ENCODE measurements around the gene CFAP210. TPM values are rescaled to one million over a fixed set of nuclear protein-coding genes. Genes with fewer than 3 reads are reported as not detected.

CFAP210 gene
- total RNA-seq (under 1 TPM in 2 of 5 donors, not detected in 3; 0.35 to 0.96 TPM), total RNA-seq (0 to 11.3 (median 1.3) reads per million in 29 experiments)
- total RNA-seq (2013) = 0.15 TPM

DNA sequence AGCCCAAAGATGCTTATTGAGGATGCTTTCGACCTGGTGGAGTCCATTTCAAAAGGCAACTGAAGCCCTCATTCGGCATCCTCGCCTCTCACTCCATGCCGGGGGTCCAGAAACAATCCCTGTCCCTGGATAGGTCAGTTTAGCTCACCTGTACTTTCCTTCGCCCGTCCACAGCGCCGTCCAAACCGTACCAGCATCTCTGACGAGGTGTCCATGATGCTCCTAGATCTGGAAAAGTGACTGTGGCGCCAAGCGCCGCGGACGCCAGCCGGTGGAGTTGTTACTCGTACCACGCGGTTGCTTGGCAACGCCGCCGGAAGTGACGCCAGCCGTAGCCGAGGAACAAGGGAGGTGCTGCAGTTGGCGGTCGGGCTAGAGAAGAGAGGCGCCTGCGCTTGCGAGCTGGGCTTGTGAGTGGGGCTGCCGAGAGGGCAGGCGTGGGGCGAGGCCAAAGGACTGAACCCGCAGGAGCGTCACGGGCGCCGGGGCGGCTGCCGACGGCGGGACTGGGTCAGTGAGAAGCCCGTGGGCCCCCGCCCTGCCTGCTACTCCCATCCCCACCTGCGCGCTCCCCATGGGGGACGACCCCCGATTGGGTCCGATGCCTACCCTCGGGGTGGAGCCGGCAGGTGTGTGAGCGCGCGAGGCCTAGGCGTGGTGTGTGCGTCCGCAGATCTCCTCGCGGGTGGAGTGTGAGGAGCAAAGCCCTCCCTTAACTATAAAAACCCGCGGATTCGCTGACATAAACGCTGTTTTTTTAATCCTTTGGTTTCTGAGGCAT is at the start of gene CFAP210, which contains the start of gene PHOSPHO2:
TSS of gene CFAP210 (minus strand) at position 293 of the 781 bp plus-strand sequence. CDS start at position 215, 78 bp downstream.
TSS of gene PHOSPHO2 (plus strand) at position 357 of the 781 bp plus-strand sequence. CDS start 6,503 bp downstream, outside the sequence.
- Histone ChIP-seq H3K4me3 (ENCODE audit: control insufficient read depth in 1 of 2, extremely low read depth in 1 of 2, low read length in 1 of 2) (peak within 1 kb of the TSS; percentile 69 to 80), H3K36me3 (ENCODE audit: control insufficient read depth in 2 of 2, extremely low read depth in 1 of 2, insufficient read depth in 1 of 2, low read length in 1 of 2) (peaks cover 2 to 4% of the 10 kb centered on the region in 2 donors), H3K27me3 (replicated peaks in 1 of 2; ENCODE audit: control insufficient read depth in 2 of 2, extremely low read depth in 1 of 2, insufficient read depth in 2 of 2, low read length in 1 of 2) (no peaks in the 10 kb centered on the region), H3K9me3 (no peaks in the 10 kb centered on the region), H3K27ac (ENCODE audit: low read length) (peak within 1 kb of the TSS; percentile 88), H3K4me1 (ENCODE audit: control insufficient read depth in 1 of 2, extremely low read depth in 1 of 2, insufficient read depth in 2 of 2, low read length in 2 of 2) (peaks cover 3 to 9% of the 10 kb centered on the region in 2 experiments)
- Mint-ChIP-seq H3K9me3 (peaks cover 4 to 15% (median 9%) of the 10 kb centered on the region in 3 donors), H3K27ac (peak within 1 kb of the TSS; percentile 88 to 92), H3K4me3 (peak within 1 kb of the TSS; percentile 83 to 97 (median 87)), H3K36me3 (peaks cover 14% of the 10 kb centered on the region), H3K4me1 (peaks cover 13 to 18% (median 17%) of the 10 kb centered on the region in 3 donors), H3K27me3 (peaks cover 5 to 9% of the 10 kb centered on the region in 2 donors)
- under 1% methylated on average over 33 of the region's 63 CpGs for WGBS (ENCODE audit: insufficient coverage)
- DNase-seq (peak; percentile 95 to 100 (median 99)), ATAC-seq (replicated peaks in 1 of 4) (peak; percentile 96 to 99 (median 98))
- POLR2A ChIA-PET = interaction anchor here (0.5 to 3.4 kb wide), 8 partner anchors 11 to 329 kb away, joined by 3 to 25 read pairs (median 4); partner anchors contain the start of gene SSB (in 1 of the 2)
- CTCF ChIA-PET = interaction anchor here (1.1 to 2.3 kb wide), 2 partner anchors 11 to 13 kb away, joined by 3 to 9 read pairs; no protein-coding TSS in a partner anchor

DNA sequence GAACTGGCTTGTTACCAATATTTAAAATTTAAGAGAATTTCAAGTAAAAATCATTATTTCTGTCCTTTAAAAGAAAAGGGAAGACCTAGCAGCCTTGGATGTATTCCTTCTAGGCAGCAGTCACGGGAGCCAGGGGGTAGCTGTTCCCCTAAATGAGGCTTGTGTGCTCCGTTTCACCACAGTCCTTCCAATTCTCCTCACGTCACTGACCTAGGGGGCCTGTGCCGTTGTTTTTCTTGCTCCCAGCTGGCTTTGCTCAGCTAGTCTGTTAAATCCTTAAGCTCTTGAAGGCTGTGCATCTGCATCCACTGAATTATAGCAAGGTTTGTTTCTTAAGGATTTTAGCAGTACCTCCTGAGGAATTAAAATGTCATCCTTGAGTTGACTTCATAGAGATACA is 49.3 kb upstream of the CFAP210 start:
- POLR2A ChIA-PET = interaction anchor here (0.5 to 1.1 kb wide), 4 partner anchors 20 to 323 kb away, joined by 3 to 4 read pairs (median 3); no protein-coding TSS in a partner anchor
- Histone ChIP-seq H3K4me3 (ENCODE audit: control insufficient read depth in 1 of 2, extremely low read depth in 1 of 2, low read length in 1 of 2) (no peak overlapping the region), H3K9me3 (no peaks in the 10 kb centered on the region), H3K27me3 (replicated peaks in 1 of 2; ENCODE audit: control insufficient read depth in 2 of 2, extremely low read depth in 1 of 2, insufficient read depth in 2 of 2, low read length in 1 of 2) (no peaks in the 10 kb centered on the region), H3K4me1 (ENCODE audit: control insufficient read depth in 1 of 2, extremely low read depth in 1 of 2, insufficient read depth in 2 of 2, low read length in 2 of 2) (no peaks in the 10 kb centered on the region), H3K36me3 (ENCODE audit: control insufficient read depth in 2 of 2, extremely low read depth in 1 of 2, insufficient read depth in 1 of 2, low read length in 1 of 2) (no peaks in the 10 kb centered on the region), H3K27ac (ENCODE audit: low read length) (no peak overlapping the region)
- CTCF ChIA-PET = interaction anchor here in 1 of 2 donors (0.7 kb wide), 1 partner anchor 47 kb away, joined by 3 read pairs; no protein-coding TSS in a partner anchor
- no CpG with 5 or more reads among the region's 4 CpGs for WGBS (ENCODE audit: insufficient coverage)
- H3K4me3 Mint-ChIP-seq = no peak overlapping the region
- DNase-seq (no peak), ATAC-seq (replicated peaks in 1 of 4) (no peak)
- no peaks in the 10 kb centered on the region for H3K9me3 Mint-ChIP-seq
- peaks cover 4% of the 10 kb centered on the region for H3K36me3 Mint-ChIP-seq
- no peaks in the 10 kb centered on the region for H3K27me3 Mint-ChIP-seq
- no peaks in the 10 kb centered on the region for H3K4me1 Mint-ChIP-seq
- no peak overlapping the region for H3K27ac Mint-ChIP-seq

DNA sequence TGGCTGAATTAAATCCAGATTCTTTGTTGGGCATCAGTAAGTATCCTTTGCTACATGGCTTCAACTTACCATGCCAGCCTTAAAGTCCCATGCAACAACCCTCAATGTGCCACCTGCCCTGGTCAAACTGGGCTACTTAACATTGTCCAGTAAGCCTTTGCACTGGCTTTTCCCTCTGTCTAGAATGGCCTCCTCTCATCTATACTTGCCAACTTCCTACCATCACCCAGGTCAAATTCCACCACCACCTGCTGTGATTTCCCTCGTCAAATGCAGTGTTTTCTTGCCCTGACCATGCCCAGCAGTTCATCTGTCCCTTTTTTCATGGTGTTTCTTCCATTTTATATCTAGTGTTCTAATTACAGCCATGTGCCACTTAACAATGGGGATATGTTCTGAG is 45.1 kb upstream of the CFAP210 start:
- H3K4me3 Mint-ChIP-seq = no peak overlapping the region
- ChIA-PET POLR2A (no interaction called here), CTCF (no interaction called here)
- Histone ChIP-seq H3K4me1 (ENCODE audit: control insufficient read depth in 1 of 2, extremely low read depth in 1 of 2, insufficient read depth in 2 of 2, low read length in 2 of 2) (peaks cover 0 to 4% of the 10 kb centered on the region in 2 experiments), H3K9me3 (no peaks in the 10 kb centered on the region), H3K27ac (ENCODE audit: low read length) (no peak overlapping the region), H3K36me3 (ENCODE audit: control insufficient read depth in 2 of 2, extremely low read depth in 1 of 2, insufficient read depth in 1 of 2, low read length in 1 of 2) (no peaks in the 10 kb centered on the region), H3K4me3 (ENCODE audit: control insufficient read depth in 1 of 2, extremely low read depth in 1 of 2, low read length in 1 of 2) (no peak overlapping the region), H3K27me3 (replicated peaks in 1 of 2; ENCODE audit: control insufficient read depth in 2 of 2, extremely low read depth in 1 of 2, insufficient read depth in 2 of 2, low read length in 1 of 2) (peaks cover 0 to 3% of the 10 kb centered on the region in 2 experiments)
- H3K27ac Mint-ChIP-seq = no peak overlapping the region
- H3K27me3 Mint-ChIP-seq = peaks cover 14 to 17% of the 10 kb centered on the region in 2 donors
- no peak for ATAC-seq (replicated peaks in 1 of 4)
- peaks cover 0 to 4% (median 4%) of the 10 kb centered on the region in 3 donors for H3K4me1 Mint-ChIP-seq
- no peak for DNase-seq
- WGBS (ENCODE audit: insufficient coverage) = 100% methylated on average over 1 of the region's 1 CpG
- H3K36me3 Mint-ChIP-seq = peaks cover 4% of the 10 kb centered on the region
- H3K9me3 Mint-ChIP-seq = no peaks in the 10 kb centered on the region

- DNase-seq (no peak), ATAC-seq (replicated peaks in 1 of 4) (no peak)
- ChIA-PET CTCF (no interaction called here), POLR2A (no interaction called here)
- Histone ChIP-seq H3K4me3 (ENCODE audit: control insufficient read depth in 1 of 2, extremely low read depth in 1 of 2, low read length in 1 of 2) (no peak overlapping the region), H3K27ac (ENCODE audit: low read length) (no peak overlapping the region), H3K9me3 (no peaks in the 10 kb centered on the region), H3K4me1 (ENCODE audit: control insufficient read depth in 1 of 2, extremely low read depth in 1 of 2, insufficient read depth in 2 of 2, low read length in 2 of 2) (peaks cover 0 to 4% of the 10 kb centered on the region in 2 experiments), H3K36me3 (ENCODE audit: control insufficient read depth in 2 of 2, extremely low read depth in 1 of 2, insufficient read depth in 1 of 2, low read length in 1 of 2) (no peaks in the 10 kb centered on the region), H3K27me3 (replicated peaks in 1 of 2; ENCODE audit: control insufficient read depth in 2 of 2, extremely low read depth in 1 of 2, insufficient read depth in 2 of 2, low read length in 1 of 2) (peaks cover 0 to 4% of the 10 kb centered on the region in 2 experiments)
- Mint-ChIP-seq H3K27ac (no peak overlapping the region), H3K27me3 (peaks cover 14 to 18% of the 10 kb centered on the region in 2 donors), H3K36me3 (no peaks in the 10 kb centered on the region), H3K4me3 (no peak overlapping the region), H3K4me1 (peaks cover under 1 to 5% (median 5%) of the 10 kb centered on the region in 3 donors), H3K9me3 (no peaks in the 10 kb centered on the region)
- 97% methylated on average over 3 of the region's 5 CpGs for WGBS (ENCODE audit: insufficient coverage)
Observed at GRCh38 chr2:169738566-169739229, 44.5 kb upstream of the CFAP210 start.

DNA sequence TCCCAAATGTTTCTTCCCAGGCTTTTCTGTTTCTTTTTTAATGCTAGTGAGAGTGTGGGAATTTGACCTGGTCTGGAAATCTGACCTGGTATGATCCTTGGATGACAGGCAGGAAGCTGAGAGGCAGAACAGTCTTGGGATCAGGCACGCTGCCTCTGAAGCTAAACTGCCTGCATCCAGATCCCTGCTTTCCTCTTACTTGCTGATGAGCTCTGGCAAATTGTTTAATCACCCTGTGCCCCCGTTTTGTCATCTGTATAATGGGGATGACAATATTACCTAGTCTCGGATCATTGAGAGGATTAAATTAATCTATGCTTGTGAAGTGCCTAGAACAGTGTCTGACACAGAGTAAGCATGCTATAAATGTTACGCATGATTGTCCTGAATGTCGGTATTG is 42.7 kb upstream of the CFAP210 start:
- Histone ChIP-seq H3K4me3 (ENCODE audit: control insufficient read depth in 1 of 2, extremely low read depth in 1 of 2, low read length in 1 of 2) (no peak overlapping the region), H3K27me3 (replicated peaks in 1 of 2; ENCODE audit: control insufficient read depth in 2 of 2, extremely low read depth in 1 of 2, insufficient read depth in 2 of 2, low read length in 1 of 2) (peaks cover 0 to 13% of the 10 kb centered on the region in 2 experiments), H3K36me3 (ENCODE audit: control insufficient read depth in 2 of 2, extremely low read depth in 1 of 2, insufficient read depth in 1 of 2, low read length in 1 of 2) (no peaks in the 10 kb centered on the region), H3K9me3 (no peaks in the 10 kb centered on the region), H3K27ac (ENCODE audit: low read length) (no peak overlapping the region), H3K4me1 (ENCODE audit: control insufficient read depth in 1 of 2, extremely low read depth in 1 of 2, insufficient read depth in 2 of 2, low read length in 2 of 2) (peaks cover 3 to 13% of the 10 kb centered on the region in 2 experiments)
- Mint-ChIP-seq H3K4me3 (no peak overlapping the region), H3K9me3 (no peaks in the 10 kb centered on the region), H3K27ac (no peak overlapping the region), H3K27me3 (peaks cover 19 to 28% of the 10 kb centered on the region in 2 donors), H3K4me1 (peaks cover 16 to 20% (median 18%) of the 10 kb centered on the region in 3 donors), H3K36me3 (no peaks in the 10 kb centered on the region)
- ChIA-PET CTCF (no interaction called here), POLR2A (interaction anchor here in 1 of 2 donors (0.6 kb wide), 1 partner anchor 39 kb away, joined by 3 read pairs; no protein-coding TSS in a partner anchor)
- no peak for DNase-seq
- WGBS (ENCODE audit: insufficient coverage) = 88% methylated on average over 4 of the region's 5 CpGs
- ATAC-seq (replicated peaks in 1 of 4) = no peak

- Histone ChIP-seq H3K4me1 (ENCODE audit: control insufficient read depth in 1 of 2, extremely low read depth in 1 of 2, insufficient read depth in 2 of 2, low read length in 2 of 2) (peaks cover 3 to 13% of the 10 kb centered on the region in 2 experiments), H3K36me3 (ENCODE audit: control insufficient read depth in 2 of 2, extremely low read depth in 1 of 2, insufficient read depth in 1 of 2, low read length in 1 of 2) (no peaks in the 10 kb centered on the region), H3K27me3 (replicated peaks in 1 of 2; ENCODE audit: control insufficient read depth in 2 of 2, extremely low read depth in 1 of 2, insufficient read depth in 2 of 2, low read length in 1 of 2) (peaks cover 0 to 13% of the 10 kb centered on the region in 2 experiments), H3K9me3 (no peaks in the 10 kb centered on the region), H3K4me3 (ENCODE audit: control insufficient read depth in 1 of 2, extremely low read depth in 1 of 2, low read length in 1 of 2) (no peak overlapping the region), H3K27ac (ENCODE audit: low read length) (no peak overlapping the region)
- Mint-ChIP-seq H3K4me1 (peaks cover 17 to 20% (median 19%) of the 10 kb centered on the region in 3 donors), H3K27ac (no peak overlapping the region), H3K27me3 (peaks cover 19 to 28% of the 10 kb centered on the region in 2 donors), H3K4me3 (peak overlapping the region; percentile 36 to 89 (median 40)), H3K9me3 (no peaks in the 10 kb centered on the region), H3K36me3 (no peaks in the 10 kb centered on the region)
- CTCF ChIA-PET = interaction anchor here in 1 of 2 donors (0.7 kb wide), 1 partner anchor 750 kb away, joined by 3 read pairs; no protein-coding TSS in a partner anchor
- 100% methylated on average over 1 of the region's 4 CpGs for WGBS (ENCODE audit: insufficient coverage)
- POLR2A ChIA-PET = interaction anchor here in 1 of 2 donors (0.6 kb wide), 1 partner anchor 11 kb away, joined by 3 read pairs; no protein-coding TSS in a partner anchor
- no peak for ATAC-seq (replicated peaks in 1 of 4)
- DNase-seq = no peak
Observed at GRCh38 chr2:169735623-169736022, 41.4 kb upstream of the CFAP210 start.
